ENCODE data around the gene ZNF25.
"Not testable (repeated sequence)": the region's sequence is repeated elsewhere in the genome, so short reads cannot be mapped to it uniquely, and the experiment has no call there.

DNA sequence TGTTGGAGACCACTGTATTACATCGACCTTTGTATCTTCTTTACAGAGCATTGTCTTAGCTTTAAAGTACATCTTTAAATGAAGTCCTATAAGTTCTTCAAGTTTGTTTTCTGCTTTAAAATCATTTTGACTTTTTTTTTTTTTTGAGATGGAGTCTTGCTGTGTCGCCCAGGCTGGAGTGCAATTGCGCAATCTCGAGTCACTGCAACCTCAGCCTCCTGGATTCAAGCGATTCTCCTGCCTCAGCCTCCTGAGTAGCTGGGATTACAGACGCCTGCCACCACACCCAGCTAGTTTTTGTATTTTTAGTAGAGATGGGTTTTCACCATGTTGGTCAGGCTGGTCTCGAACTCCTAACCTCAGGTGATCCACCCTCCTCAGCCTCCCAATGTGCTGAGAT, 68.3 kb downstream of the ZNF25 start:
- TF ChIP-seq, protein P1, sequence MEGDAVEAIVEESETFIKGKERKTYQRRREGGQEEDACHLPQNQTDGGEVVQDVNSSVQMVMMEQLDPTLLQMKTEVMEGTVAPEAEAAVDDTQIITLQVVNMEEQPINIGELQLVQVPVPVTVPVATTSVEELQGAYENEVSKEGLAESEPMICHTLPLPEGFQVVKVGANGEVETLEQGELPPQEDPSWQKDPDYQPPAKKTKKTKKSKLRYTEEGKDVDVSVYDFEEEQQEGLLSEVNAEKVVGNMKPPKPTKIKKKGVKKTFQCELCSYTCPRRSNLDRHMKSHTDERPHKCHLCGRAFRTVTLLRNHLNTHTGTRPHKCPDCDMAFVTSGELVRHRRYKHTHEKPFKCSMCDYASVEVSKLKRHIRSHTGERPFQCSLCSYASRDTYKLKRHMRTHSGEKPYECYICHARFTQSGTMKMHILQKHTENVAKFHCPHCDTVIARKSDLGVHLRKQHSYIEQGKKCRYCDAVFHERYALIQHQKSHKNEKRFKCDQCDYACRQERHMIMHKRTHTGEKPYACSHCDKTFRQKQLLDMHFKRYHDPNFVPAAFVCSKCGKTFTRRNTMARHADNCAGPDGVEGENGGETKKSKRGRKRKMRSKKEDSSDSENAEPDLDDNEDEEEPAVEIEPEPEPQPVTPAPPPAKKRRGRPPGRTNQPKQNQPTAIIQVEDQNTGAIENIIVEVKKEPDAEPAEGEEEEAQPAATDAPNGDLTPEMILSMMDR (IDR thresholded peaks at IDR 0.05): not testable (repeated sequence)
- not testable (repeated sequence) for TF ChIP-seq POLR2A (IDR thresholded peaks at IDR 0.05)
